Peyer's patch (tissue), 4 donors: ENCODE results near the gene TMEM169.

ENCODE experiments used
- CTCF ChIP-seq, 6 experiments: fragments of 450-650 bp in 4 of 6; fragments of 200-600 bp in 2 of 6; sonication (generic) in 1 of 6; IDR thresholded peaks; one replicate each; pipeline ENCODE4 v1.5.1; 2017 to 2019; ENCODE audit warnings: antibody characterized with exemption in 6 of 6, mild to moderate bottlenecking in 3 of 6, moderate library complexity in 1 of 6
- POLR2A ChIP-seq, 2 donors: fragments of 450-650 bp; IDR thresholded peaks; one replicate each; pipeline ENCODE4 v1.5.1; 2017; ENCODE audit warnings: antibody characterized with exemption in 2 of 2, mild to moderate bottlenecking in 2 of 2, moderate library complexity in 2 of 2

- TF ChIP-seq CTCF (IDR thresholded peaks at IDR 0.05) = no peak
- TF ChIP-seq POLR2A (IDR thresholded peaks at IDR 0.05) = no peak
Measured at GRCh38 chr2:216113572-216113971, 31.9 kb downstream of the TMEM169 start.
